SK-N-SH treated with all-trans-retinoic acid at 6 μM for 48 hours (cell line): ENCODE measurements around the gene SERPINB8.

ENCODE experiments used
- ATAC-seq: fragments of 200-7000 bp; cut with Tn5 transposase; 3 replicates; pipeline ENCODE4 v1.9.1; 2020; ENCODE audit warnings: mild to moderate bottlenecking, moderate library complexity
- ARNTL ChIP-seq: fragments of 450-650 bp; formaldehyde crosslinking; IDR thresholded peaks from 2 replicates; pipeline ENCODE4 v1.5.0; 2020; ENCODE audit warnings: low read depth, mild to moderate bottlenecking, moderate library complexity, borderline replicate concordance
- BACH2 ChIP-seq: fragments of 250-450 bp; sonication (Bioruptor Pico); IDR thresholded peaks from 2 replicates; pipeline ENCODE4 v1.9.0; 2021; ENCODE audit warnings: mild to moderate bottlenecking, borderline replicate concordance
- CSDC2 ChIP-seq: fragments of 250-450 bp; sonication (Bioruptor Pico); IDR thresholded peaks from 2 replicates; pipeline ENCODE4 v1.5.0; 2020; ENCODE audit warnings: mild to moderate bottlenecking, moderate library complexity
- ESRRG ChIP-seq: fragments of 250-450 bp; sonication (Bioruptor Pico); IDR thresholded peaks from 2 replicates; pipeline ENCODE4 v1.6.1; 2021; ENCODE audit warnings: mild to moderate bottlenecking
- GLIS3 ChIP-seq: fragments of 250-450 bp; sonication (Bioruptor Pico); IDR thresholded peaks from 2 replicates; pipeline ENCODE4 v1.5.0; 2020; ENCODE audit warnings: mild to moderate bottlenecking, moderate library complexity
- ISL1 ChIP-seq: fragments of 250-450 bp; sonication (Bioruptor Pico); IDR thresholded peaks from 2 replicates; pipeline ENCODE4 v2.1.2; 2022; ENCODE audit warnings: mild to moderate bottlenecking, moderate library complexity
- OSR1 ChIP-seq: fragments of 250-450 bp; sonication (Bioruptor Pico); IDR thresholded peaks from 2 replicates; pipeline ENCODE4 v1.8.0; 2022; ENCODE audit warnings: moderate library complexity, mild to moderate bottlenecking, inconsistent platforms
- PPARA ChIP-seq: fragments of 250-450 bp; sonication (Bioruptor Pico); IDR thresholded peaks from 2 replicates; pipeline ENCODE4 v1.5.0; 2020; ENCODE audit warnings: mild to moderate bottlenecking, borderline replicate concordance
- RARB ChIP-seq: fragments of 250-450 bp; sonication (Bioruptor Pico); IDR thresholded peaks from 2 replicates; pipeline ENCODE4 v1.8.0; 2021; ENCODE audit warnings: mild to moderate bottlenecking, moderate library complexity
- SNAI2 ChIP-seq: fragments of 250-450 bp; sonication (Bioruptor Pico); IDR thresholded peaks from 2 replicates; pipeline ENCODE4 v1.5.0; 2020; ENCODE audit warnings: mild to moderate bottlenecking, moderate library complexity
- TOX ChIP-seq: fragments of 250-450 bp; sonication (Bioruptor Pico); IDR thresholded peaks from 2 replicates; pipeline ENCODE4 v1.8.0; 2021; ENCODE audit warnings: mild to moderate bottlenecking, moderate library complexity, borderline replicate concordance
- ZFP3 ChIP-seq: fragments of 250-450 bp; sonication (Bioruptor Pico); IDR thresholded peaks from 2 replicates; pipeline ENCODE4 v1.5.0; 2020; ENCODE audit warnings: mild to moderate bottlenecking, moderate library complexity
- ZFP30 ChIP-seq: fragments of 450-650 bp; formaldehyde crosslinking; IDR thresholded peaks from 2 replicates; pipeline ENCODE4 v1.5.0; 2022; ENCODE audit warnings: mild to moderate bottlenecking, moderate library complexity
- ZNF70 ChIP-seq: fragments of 450-650 bp; formaldehyde crosslinking; IDR thresholded peaks from 2 replicates; pipeline ENCODE4 v1.5.0; 2020; ENCODE audit warnings: mild to moderate bottlenecking, moderate library complexity
- ZNF8 ChIP-seq: fragments of 450-650 bp; formaldehyde crosslinking; IDR thresholded peaks from 2 replicates; pipeline ENCODE4 v1.5.0; 2020; ENCODE audit warnings: mild to moderate bottlenecking, moderate library complexity
- TF ChIP-seq, protein P1 (sequence below): fragments of 250-450 bp; sonication (Bioruptor Pico); IDR thresholded peaks from 2 replicates; pipeline ENCODE4 v1.5.1; 2020; ENCODE audit warnings: low read depth, mild to moderate bottlenecking, moderate library complexity
- TF ChIP-seq, protein P2 (sequence below): fragments of 250-450 bp; sonication (Bioruptor Pico); IDR thresholded peaks from 2 replicates; pipeline ENCODE4 v1.8.0; 2021; ENCODE audit warnings: low read depth, mild to moderate bottlenecking, moderate library complexity, borderline replicate concordance
- TF ChIP-seq, protein P3 (sequence below): fragments of 250-450 bp; sonication (Bioruptor Pico); IDR thresholded peaks from 2 replicates; pipeline ENCODE4 v1.5.0; 2020; ENCODE audit warnings: mild to moderate bottlenecking, moderate library complexity
- TF ChIP-seq, protein P4 (sequence below): fragments of 250-450 bp; sonication (Bioruptor Pico); IDR thresholded peaks from 2 replicates; pipeline ENCODE4 v1.8.0; 2020; ENCODE audit warnings: mild to moderate bottlenecking, moderate library complexity, borderline replicate concordance
- TF ChIP-seq, protein P5 (sequence below): fragments of 250-450 bp; sonication (Bioruptor Pico); IDR thresholded peaks from 2 replicates; pipeline ENCODE4 v1.5.1; 2021; ENCODE audit warnings: mild to moderate bottlenecking, moderate library complexity

SERPINB8 gene

DNA sequence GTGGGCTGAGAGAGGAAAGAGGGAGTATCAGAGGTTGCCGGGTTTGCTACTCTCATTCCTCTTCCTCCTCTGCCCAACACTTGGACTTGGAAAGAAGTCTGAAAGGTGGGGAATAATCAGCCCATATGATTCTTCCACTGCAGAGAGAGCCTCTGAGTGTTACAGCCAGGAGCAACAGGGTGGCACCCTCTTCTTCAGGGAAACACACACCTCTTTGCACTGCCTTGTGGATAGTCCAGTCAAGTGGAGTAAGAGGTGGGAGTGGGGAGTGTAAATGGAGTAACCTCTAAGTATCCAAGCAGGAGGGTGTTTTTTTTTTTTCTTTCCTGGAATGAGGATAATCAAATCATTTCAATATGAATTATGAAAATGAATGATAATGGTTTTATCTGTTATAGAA is 9.0 kb upstream of the SERPINB8 start:
- TF ChIP-seq TOX (CRISPR knock-in tag) (no peak), GLIS3 (CRISPR knock-in tag) (no peak), ISL1 (no peak), ESRRG (CRISPR knock-in tag) (no peak), PPARA (CRISPR knock-in tag) (no peak), ZFP3 (CRISPR knock-in tag) (no peak)
- TF ChIP-seq, protein P1, sequence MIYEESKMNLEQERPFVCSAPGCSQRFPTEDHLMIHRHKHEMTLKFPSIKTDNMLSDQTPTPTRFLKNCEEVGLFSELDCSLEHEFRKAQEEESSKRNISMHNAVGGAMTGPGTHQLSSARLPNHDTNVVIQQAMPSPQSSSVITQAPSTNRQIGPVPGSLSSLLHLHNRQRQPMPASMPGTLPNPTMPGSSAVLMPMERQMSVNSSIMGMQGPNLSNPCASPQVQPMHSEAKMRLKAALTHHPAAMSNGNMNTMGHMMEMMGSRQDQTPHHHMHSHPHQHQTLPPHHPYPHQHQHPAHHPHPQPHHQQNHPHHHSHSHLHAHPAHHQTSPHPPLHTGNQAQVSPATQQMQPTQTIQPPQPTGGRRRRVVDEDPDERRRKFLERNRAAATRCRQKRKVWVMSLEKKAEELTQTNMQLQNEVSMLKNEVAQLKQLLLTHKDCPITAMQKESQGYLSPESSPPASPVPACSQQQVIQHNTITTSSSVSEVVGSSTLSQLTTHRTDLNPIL (CRISPR knock-in tag): no peak
- ATAC-seq: no peak

DNA sequence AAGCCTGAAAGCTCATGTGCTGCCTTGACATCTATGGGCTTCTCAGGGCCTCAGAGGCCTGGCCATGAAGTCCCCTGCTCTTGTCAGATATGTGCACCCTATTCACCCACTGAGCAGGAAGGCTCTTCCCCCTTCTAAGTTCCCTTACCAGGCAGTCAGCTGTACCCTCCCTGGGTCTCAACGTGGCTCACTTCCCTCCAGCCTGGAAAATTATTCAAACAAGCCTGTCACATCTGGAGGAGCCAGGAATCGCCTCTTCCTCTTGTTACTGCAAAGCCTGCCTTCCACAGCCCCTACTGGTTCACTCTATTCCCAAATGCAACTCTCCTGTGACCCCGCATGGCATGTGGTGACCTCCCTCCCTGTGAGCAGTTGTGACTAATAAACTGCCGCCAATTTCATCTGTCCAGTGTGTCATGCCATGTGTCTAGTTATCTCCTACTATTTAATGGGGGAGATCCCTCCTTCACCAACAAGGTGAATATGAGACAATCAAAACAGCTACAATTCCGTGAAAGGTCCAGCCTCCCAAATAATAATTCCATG is 8.4 kb upstream of the SERPINB8 start:
- no peak for ATAC-seq
- TF ChIP-seq ESRRG (CRISPR knock-in tag) (no peak), ZNF70 (no peak), OSR1 (CRISPR knock-in tag) (no peak), SNAI2 (no peak), ZNF8 (CRISPR knock-in tag) (no peak), BACH2 (CRISPR knock-in tag) (no peak), PPARA (CRISPR knock-in tag) (no peak), TOX (CRISPR knock-in tag) (no peak)
- TF ChIP-seq, protein P2, sequence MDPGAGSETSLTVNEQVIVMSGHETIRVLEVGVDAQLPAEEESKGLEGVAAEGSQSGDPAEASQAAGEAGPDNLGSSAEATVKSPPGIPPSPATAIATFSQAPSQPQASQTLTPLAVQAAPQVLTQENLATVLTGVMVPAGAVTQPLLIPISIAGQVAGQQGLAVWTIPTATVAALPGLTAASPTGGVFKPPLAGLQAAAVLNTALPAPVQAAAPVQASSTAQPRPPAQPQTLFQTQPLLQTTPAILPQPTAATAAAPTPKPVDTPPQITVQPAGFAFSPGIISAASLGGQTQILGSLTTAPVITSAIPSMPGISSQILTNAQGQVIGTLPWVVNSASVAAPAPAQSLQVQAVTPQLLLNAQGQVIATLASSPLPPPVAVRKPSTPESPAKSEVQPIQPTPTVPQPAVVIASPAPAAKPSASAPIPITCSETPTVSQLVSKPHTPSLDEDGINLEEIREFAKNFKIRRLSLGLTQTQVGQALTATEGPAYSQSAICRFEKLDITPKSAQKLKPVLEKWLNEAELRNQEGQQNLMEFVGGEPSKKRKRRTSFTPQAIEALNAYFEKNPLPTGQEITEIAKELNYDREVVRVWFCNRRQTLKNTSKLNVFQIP (CRISPR knock-in tag): no peak
- TF ChIP-seq, protein P3, sequence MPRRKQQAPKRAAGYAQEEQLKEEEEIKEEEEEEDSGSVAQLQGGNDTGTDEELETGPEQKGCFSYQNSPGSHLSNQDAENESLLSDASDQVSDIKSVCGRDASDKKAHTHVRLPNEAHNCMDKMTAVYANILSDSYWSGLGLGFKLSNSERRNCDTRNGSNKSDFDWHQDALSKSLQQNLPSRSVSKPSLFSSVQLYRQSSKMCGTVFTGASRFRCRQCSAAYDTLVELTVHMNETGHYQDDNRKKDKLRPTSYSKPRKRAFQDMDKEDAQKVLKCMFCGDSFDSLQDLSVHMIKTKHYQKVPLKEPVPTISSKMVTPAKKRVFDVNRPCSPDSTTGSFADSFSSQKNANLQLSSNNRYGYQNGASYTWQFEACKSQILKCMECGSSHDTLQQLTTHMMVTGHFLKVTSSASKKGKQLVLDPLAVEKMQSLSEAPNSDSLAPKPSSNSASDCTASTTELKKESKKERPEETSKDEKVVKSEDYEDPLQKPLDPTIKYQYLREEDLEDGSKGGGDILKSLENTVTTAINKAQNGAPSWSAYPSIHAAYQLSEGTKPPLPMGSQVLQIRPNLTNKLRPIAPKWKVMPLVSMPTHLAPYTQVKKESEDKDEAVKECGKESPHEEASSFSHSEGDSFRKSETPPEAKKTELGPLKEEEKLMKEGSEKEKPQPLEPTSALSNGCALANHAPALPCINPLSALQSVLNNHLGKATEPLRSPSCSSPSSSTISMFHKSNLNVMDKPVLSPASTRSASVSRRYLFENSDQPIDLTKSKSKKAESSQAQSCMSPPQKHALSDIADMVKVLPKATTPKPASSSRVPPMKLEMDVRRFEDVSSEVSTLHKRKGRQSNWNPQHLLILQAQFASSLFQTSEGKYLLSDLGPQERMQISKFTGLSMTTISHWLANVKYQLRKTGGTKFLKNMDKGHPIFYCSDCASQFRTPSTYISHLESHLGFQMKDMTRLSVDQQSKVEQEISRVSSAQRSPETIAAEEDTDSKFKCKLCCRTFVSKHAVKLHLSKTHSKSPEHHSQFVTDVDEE (CRISPR knock-in tag): no peak
- TF ChIP-seq, protein P4, sequence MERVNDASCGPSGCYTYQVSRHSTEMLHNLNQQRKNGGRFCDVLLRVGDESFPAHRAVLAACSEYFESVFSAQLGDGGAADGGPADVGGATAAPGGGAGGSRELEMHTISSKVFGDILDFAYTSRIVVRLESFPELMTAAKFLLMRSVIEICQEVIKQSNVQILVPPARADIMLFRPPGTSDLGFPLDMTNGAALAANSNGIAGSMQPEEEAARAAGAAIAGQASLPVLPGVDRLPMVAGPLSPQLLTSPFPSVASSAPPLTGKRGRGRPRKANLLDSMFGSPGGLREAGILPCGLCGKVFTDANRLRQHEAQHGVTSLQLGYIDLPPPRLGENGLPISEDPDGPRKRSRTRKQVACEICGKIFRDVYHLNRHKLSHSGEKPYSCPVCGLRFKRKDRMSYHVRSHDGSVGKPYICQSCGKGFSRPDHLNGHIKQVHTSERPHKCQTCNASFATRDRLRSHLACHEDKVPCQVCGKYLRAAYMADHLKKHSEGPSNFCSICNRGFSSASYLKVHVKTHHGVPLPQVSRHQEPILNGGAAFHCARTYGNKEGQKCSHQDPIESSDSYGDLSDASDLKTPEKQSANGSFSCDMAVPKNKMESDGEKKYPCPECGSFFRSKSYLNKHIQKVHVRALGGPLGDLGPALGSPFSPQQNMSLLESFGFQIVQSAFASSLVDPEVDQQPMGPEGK (CRISPR knock-in tag): no peak
- TF ChIP-seq, protein P5, sequence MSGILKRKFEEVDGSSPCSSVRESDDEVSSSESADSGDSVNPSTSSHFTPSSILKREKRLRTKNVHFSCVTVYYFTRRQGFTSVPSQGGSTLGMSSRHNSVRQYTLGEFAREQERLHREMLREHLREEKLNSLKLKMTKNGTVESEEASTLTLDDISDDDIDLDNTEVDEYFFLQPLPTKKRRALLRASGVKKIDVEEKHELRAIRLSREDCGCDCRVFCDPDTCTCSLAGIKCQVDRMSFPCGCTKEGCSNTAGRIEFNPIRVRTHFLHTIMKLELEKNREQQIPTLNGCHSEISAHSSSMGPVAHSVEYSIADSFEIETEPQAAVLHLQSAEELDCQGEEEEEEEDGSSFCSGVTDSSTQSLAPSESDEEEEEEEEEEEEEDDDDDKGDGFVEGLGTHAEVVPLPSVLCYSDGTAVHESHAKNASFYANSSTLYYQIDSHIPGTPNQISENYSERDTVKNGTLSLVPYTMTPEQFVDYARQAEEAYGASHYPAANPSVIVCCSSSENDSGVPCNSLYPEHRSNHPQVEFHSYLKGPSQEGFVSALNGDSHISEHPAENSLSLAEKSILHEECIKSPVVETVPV (CRISPR knock-in tag): no peak
- TF ChIP-seq, protein P1 (CRISPR knock-in tag): no peak

DNA sequence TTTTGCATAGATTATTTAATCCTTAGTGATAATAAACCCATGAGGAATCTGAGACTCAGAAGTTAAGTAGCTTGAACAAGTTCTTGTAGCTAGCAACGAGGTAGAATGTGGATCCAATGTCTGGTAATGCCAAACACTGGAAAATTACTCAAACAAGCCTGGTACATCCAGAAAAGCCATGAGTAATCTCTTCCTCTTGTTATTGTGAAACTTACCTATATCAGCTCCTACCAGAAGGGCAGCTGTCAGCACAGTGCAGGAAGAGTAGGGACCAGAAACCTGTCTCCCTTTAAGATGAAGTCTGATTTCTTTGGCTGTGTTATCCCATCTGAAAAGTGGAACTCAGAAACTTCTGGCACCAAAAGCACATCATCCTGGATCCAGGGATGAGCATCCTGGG is 7.7 kb upstream of the SERPINB8 start:
- TF ChIP-seq ZFP30 (CRISPR knock-in tag) (no peak), CSDC2 (CRISPR knock-in tag) (no peak), TOX (CRISPR knock-in tag) (no peak), ESRRG (CRISPR knock-in tag) (no peak), ISL1 (no peak), RARB (CRISPR knock-in tag) (no peak), ARNTL (CRISPR knock-in tag) (no peak)
- TF ChIP-seq, protein P4 (CRISPR knock-in tag): no peak
- TF ChIP-seq, protein P5 (CRISPR knock-in tag): no peak
- TF ChIP-seq, protein P2 (CRISPR knock-in tag): no peak
- ATAC-seq: no peak
